ENCODE results near the gene HACD3.

Gene HACD3

DNA sequence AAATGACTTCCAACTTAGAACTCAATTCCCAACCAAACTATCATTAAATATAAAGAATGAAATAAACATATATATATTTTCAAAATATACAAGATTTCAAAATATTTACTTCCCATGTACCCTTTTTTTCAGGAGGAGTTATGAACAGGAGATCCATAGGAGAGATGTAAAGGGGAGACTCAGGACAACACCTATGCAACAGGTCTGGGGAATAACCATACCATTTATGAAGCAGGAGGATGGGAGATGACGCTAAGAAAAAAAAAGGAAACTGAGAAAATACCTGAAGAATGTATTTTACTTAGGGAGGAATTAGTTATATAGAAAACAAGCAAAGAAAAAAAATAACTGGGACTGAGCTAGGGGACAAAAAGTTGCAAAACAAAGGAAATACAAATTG lies 56.8 kb downstream of the HACD3 start:
- DNase-seq (ENCODE audit: low read depth): no peak
- TF ChIP-seq, protein P1, sequence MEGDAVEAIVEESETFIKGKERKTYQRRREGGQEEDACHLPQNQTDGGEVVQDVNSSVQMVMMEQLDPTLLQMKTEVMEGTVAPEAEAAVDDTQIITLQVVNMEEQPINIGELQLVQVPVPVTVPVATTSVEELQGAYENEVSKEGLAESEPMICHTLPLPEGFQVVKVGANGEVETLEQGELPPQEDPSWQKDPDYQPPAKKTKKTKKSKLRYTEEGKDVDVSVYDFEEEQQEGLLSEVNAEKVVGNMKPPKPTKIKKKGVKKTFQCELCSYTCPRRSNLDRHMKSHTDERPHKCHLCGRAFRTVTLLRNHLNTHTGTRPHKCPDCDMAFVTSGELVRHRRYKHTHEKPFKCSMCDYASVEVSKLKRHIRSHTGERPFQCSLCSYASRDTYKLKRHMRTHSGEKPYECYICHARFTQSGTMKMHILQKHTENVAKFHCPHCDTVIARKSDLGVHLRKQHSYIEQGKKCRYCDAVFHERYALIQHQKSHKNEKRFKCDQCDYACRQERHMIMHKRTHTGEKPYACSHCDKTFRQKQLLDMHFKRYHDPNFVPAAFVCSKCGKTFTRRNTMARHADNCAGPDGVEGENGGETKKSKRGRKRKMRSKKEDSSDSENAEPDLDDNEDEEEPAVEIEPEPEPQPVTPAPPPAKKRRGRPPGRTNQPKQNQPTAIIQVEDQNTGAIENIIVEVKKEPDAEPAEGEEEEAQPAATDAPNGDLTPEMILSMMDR (IDR thresholded peaks at IDR 0.05; ENCODE audit: low read depth, low read length, missing control alignments): no peak
- no peak overlapping the region for H3K4me3 ChIP-seq (ENCODE audit: low read depth, low read length)

DNA sequence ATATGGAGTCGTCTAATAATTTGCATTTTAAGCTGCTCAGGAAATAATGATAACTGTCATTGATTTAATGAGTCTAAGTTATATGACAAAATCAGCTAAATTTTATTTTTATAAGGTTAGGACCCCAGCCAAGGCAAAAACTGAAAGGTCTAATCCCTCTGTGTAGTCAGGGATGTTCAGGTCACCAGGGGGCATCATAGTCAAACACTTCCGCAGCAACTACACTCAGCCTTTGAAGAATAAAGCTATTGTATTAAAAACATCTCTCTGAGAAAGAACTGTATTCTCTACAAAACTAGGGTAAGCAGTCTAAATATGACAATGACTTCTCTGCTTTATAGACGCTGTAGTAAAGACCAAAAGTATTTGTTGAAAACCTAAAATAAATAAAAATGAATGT lies 65.7 kb downstream of the HACD3 start:
- TF ChIP-seq, protein P1 (IDR thresholded peaks at IDR 0.05; ENCODE audit: low read depth, low read length, missing control alignments): peak; percentile 21
- no peak overlapping the region for H3K4me3 ChIP-seq (ENCODE audit: low read depth, low read length)
- DNase-seq (ENCODE audit: low read depth): no peak

DNA sequence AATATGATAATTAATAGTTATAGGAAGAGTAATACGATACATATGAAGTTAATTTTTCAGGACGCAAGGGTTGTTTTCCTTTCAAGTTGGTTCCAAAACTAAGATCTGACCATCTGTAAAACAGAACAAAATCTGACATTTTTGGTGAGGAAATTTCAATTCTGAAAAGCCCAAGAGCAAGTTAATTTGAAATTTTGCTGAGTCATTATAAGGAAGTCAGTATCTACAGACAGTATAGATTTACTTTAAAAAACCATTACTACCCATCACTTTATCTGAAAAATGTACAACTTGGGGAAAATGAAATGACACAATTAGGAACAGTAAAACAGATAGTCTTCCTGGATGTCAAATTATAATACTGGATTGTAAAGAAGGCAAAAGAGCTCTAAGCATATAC lies 68.2 kb downstream of the HACD3 start:
- no peak for DNase-seq (ENCODE audit: low read depth)

DNA sequence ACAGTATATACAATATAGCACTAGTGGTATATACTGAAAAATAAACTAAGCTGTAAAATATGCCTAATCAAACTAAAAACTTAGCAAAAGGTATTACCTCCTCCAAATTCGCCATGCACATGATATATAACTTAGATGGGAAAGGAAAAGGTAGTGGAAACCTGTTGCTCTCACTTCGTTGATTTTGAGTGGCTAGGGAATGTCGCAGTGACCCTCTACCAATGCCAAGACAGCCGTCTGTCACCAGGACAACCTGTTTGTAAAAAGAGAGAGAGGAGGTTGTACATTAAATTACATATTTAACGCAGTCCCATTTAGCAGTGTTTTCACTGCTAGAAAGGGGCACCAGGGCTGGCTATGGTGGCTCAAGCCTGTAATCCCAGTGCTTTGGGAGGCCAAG lies 69.4 kb downstream of the HACD3 start:
- TF ChIP-seq, protein P1 (IDR thresholded peaks at IDR 0.05; ENCODE audit: low read depth, low read length, missing control alignments): no peak
- DNase-seq (ENCODE audit: low read depth): no peak
- no peak overlapping the region for H3K4me3 ChIP-seq (ENCODE audit: low read depth, low read length)

More for the DNA sequence above, 68.2 kb downstream of the HACD3 start:
- TF ChIP-seq, protein P1 (IDR thresholded peaks at IDR 0.05; ENCODE audit: low read depth, low read length, missing control alignments): no peak
- H3K4me3 ChIP-seq (ENCODE audit: low read depth, low read length): no peak overlapping the region

DNA sequence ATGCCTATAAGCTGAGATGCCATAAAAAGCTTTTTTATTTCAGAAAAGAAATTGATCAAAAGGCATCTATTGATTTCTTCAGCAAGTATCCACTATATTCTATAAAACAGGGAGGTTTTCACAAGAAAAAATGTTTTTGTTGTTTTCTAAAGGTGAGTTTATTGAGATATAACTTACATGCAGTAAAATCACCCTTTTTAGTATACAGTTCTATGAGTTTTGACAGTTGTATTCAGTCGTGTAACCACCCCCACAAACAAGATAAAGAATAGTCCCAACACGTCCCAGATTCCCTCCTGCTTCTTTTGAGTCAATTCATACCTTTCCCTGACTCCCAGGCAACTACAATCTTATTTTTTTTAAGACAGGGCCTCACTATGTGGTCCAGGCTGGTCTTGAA lies 72.9 kb downstream of the HACD3 start:
- TF ChIP-seq, protein P1 (IDR thresholded peaks at IDR 0.05; ENCODE audit: low read depth, low read length, missing control alignments): no peak
- no peak for DNase-seq (ENCODE audit: low read depth)
- no peak overlapping the region for H3K4me3 ChIP-seq (ENCODE audit: low read depth, low read length)

DNA sequence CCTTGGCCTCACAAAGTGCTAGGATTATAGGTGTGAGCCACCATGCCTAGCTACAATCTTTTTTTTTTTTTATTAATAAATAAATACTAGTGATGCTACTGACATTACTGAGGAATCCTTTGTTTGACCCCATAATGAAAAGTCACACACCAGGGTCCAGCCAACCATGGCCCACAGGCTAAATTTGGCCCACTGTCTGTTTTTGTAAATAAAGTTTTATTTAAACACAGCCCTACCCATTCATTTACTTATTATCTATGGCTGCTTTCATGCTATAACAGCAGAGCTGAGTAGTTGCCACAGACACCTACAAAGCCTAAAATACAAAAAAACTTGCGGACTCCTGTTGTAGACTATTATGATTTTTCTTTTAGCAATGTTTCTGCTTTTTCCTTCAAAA lies 73.3 kb downstream of the HACD3 start:
- no peak overlapping the region for H3K4me3 ChIP-seq (ENCODE audit: low read depth, low read length)
- no peak for DNase-seq (ENCODE audit: low read depth)
- TF ChIP-seq, protein P1 (IDR thresholded peaks at IDR 0.05; ENCODE audit: low read depth, low read length, missing control alignments): no peak

DNA sequence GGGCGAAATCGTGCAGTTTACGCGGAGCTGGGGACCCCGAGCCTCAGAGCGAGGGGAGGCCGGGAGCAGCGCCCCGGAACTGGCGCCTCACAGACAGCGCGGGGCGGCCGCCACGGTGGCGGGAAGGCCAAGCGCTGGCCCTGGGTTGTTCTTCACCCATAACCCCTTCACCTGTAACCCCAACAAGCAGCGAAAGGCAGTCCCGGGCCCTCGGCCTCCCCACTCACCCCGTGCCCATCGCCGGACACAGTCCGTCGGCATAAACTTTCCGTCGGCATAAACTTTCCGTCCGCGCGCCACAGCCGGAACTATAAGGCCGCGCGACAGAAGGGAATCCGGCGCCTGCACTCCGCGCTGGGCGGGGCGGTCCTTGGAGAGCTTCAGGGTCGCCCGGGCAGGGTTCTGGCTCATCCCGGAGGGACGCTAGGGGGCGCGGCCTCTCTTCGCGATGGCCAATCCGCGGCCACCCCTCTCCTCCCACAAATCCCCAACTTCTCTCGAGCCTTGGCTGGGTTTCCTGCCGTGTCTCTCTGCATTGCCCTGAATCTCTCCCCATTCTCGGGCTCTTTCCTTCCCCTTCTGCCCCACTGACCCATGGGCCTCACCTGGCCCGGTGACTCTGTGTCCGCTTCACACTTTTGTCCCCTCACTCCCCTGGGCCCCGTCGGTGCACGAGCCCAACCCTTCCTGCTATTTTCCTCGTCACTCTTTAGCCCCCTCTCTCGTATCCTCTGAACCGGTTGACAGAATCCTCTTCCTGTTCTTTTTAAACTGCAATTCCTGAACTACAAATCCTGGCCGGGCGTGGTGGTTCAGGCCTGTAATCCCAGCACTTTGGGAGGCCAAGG lies 80.8 kb downstream of the HACD3 start, which contains the start of gene INTS14:
TSS of gene INTS14 (minus strand) at position 261 of the 848 bp plus-strand sequence. CDS start 3,751 bp downstream, outside the sequence.
- peak; percentile 81 for DNase-seq (ENCODE audit: low read depth)
- H3K4me3 ChIP-seq (ENCODE audit: low read depth, low read length): peak within 1 kb of the TSS; percentile 87
- TF ChIP-seq, protein P1 (IDR thresholded peaks at IDR 0.05; ENCODE audit: low read depth, low read length, missing control alignments): peak; percentile 66
